Stimulated activated CD4-positive, alpha-beta T cell treated with anti-CD3 and anti-CD28 coated beads, Interleukin-15, amount 100 ng/mL, for 1 hour (primary cell): ENCODE results near the gene RBMS2.
"Not testable (repeated sequence)": the region's sequence is repeated elsewhere in the genome, so short reads cannot be mapped to it uniquely, and the experiment has no call there.

ENCODE experiments used
- DNase-seq, 2 donors: peaks; one replicate each; pipeline ENCODE4 v3.0.0-alpha.2; 2020; ENCODE audit warnings: low read depth in 1 of 2, low spot score in 1 of 2

Gene RBMS2

GRCh38 chr12:56514014-56514318 is 7.7 kb upstream of the RBMS2 start:
- not testable (repeated sequence) for DNase-seq

GRCh38 chr12:56517854-56518253 is 3.8 kb upstream of the RBMS2 start:
- DNase-seq, result no peak

GRCh38 chr12:56518570-56518969 is 3.0 kb upstream of the RBMS2 start:
- DNase-seq, result no peak

GRCh38 chr12:56520048-56520447 is 1.6 kb upstream of the RBMS2 start:
- no peak for DNase-seq

- DNase-seq, result no peak
These were observed 1.1 kb upstream of the RBMS2 start for GRCh38 chr12:56520506-56520905.

- DNase-seq, result no peak
These were observed 421 bp upstream of the RBMS2 start for GRCh38 chr12:56521209-56521589.

GRCh38 chr12:56522411-56523193 is 982 bp downstream of the RBMS2 start:
- DNase-seq, result no peak

- DNase-seq, result no peak
These were observed 7.2 kb downstream of the RBMS2 start for GRCh38 chr12:56528846-56529245.

- no peak for DNase-seq
These were observed 8.0 kb downstream of the RBMS2 start for GRCh38 chr12:56529656-56530055.

GRCh38 chr12:56530390-56531055 is 8.9 kb downstream of the RBMS2 start:
- DNase-seq, result no peak

GRCh38 chr12:56537546-56537945 is 15.9 kb downstream of the RBMS2 start:
- no peak for DNase-seq

- no peak for DNase-seq
These were observed 20.0 kb downstream of the RBMS2 start for GRCh38 chr12:56541631-56542030.

- no peak for DNase-seq
These were observed 20.5 kb downstream of the RBMS2 start for GRCh38 chr12:56542164-56542563.

- no peak for DNase-seq
These were observed 23.5 kb downstream of the RBMS2 start for GRCh38 chr12:56545023-56545604.

- no peak for DNase-seq
These were observed 25.1 kb downstream of the RBMS2 start for GRCh38 chr12:56546680-56547079.

GRCh38 chr12:56551070-56551469 is 29.4 kb downstream of the RBMS2 start:
- no peak for DNase-seq

GRCh38 chr12:56565510-56566101 is 44.0 kb downstream of the RBMS2 start:
- no peak for DNase-seq

- no peak for DNase-seq
These were observed 46.5 kb downstream of the RBMS2 start for GRCh38 chr12:56568146-56568545.

GRCh38 chr12:56571121-56571520 is 49.5 kb downstream of the RBMS2 start:
- DNase-seq, result no peak

- DNase-seq, result no peak
These were observed 50.7 kb downstream of the RBMS2 start for GRCh38 chr12:56572288-56572687.

- no peak for DNase-seq
These were observed 52.6 kb downstream of the RBMS2 start for GRCh38 chr12:56574210-56574609.

GRCh38 chr12:56577248-56577647 is 55.6 kb downstream of the RBMS2 start:
- DNase-seq, result not testable (repeated sequence)
